ENCODE measurements around the gene ANTXR2.
A peak's percentile ranks its signal among the peaks of the same experiment; 100 is the strongest.
"Not testable (repeated sequence)": the region's sequence is repeated elsewhere in the genome, so short reads cannot be mapped to it uniquely, and the experiment has no call there.

The ANTXR2 gene

DNA sequence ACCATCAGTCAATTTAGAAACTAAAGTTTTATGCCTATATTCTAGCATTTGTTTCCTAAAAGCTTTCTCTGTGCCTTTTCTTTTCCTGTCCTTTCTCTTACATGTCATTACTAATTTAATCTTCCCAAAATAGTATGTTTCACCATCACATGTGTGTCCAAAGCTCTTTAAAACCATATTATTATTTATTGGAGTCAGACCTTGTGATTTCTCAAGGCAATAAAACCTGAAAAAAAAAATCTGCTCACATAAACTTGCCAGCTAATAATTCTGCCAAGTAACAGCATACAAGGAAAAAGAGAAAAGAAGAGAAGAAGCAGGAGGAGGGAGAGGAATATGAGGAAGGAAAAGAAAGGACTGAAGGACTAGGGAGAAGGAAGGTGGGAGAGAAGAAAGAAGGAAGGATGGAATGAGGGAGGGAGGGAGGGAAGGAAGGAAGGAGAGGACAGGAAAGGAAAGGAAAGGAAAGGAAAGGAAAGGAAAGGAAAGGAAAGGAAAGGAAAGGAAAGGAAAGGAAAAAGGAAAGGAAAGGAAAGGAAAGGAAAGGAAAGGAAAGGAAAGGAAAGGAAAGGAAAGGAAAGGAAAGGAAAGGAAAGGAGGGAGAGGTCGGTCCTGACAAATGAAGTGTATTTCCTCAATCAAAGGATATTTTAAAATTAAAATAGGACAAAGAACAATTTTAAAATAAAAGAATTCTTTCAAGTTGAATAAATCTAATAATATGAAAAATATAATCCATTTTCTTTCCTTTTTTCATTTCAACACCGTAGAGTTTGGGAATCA is 57.4 kb downstream of the ANTXR2 start:
- DNase-seq, result no peak

DNA sequence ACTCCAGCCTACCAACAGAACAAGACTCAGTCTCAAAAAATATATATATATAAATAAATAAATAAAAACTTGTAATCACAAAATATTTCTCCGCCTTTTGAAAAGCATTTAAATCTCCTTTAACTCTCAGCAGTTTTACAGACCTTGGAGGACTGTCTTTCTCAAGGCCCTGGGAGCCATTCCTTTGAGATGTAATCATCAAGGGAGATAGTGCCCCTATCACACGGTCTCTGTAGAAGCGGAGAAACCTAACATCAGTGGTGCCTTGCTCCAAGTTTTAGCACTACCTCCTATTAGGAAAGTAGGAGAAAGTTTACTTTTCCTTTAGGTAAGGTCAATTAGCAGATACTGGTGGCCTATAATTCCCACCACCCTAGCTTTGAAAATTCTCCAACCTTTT is 58.5 kb downstream of the ANTXR2 start:
- DNase-seq, result no peak

DNA sequence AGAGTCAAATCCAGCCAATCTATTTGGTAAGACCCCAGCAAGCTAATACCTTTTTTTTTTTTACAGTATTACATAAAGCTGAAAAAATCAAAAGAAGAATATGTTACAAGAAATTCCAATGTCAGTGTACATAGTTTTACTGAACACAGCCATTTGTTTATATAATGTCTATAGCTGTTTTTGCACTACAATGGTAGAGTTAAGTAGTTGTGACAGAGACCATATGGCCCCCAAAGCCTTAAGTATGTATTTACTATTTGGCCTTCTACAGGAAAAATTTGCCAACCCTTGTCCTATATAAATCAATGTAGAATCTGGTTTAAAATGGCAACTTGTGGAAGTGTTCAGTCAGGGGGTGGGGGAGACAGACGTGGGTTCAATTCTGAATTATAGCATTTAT is 60.7 kb downstream of the ANTXR2 start:
- DNase-seq, result no peak

DNA sequence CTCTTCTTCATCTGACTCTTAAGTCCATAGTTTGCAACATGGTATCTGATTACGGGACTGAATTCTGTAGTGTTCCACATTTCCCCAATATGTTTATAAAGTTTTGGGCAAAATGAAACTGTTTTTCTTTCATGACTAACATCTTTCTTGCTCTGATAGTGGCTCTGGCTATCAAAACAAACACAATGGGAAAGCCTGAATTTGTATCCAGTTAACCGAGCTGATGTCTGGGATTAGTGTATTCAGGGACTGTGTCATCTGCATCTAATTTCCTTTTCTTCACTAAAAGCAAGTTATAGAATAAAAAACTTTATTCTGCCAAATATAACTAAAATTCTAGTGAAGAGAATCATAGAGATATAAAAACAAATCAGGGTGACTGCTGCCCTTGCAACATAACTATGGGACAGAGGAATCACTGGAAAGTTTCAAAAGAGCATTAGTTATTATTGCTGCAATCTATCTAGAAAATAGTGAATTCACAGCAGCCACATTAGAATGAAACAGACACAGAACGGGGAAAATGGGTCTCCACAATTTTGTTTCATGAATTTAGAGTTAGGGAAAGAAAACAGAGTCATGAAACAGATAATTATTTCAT is 61.3 kb downstream of the ANTXR2 start:
- DNase-seq, result no peak

DNA sequence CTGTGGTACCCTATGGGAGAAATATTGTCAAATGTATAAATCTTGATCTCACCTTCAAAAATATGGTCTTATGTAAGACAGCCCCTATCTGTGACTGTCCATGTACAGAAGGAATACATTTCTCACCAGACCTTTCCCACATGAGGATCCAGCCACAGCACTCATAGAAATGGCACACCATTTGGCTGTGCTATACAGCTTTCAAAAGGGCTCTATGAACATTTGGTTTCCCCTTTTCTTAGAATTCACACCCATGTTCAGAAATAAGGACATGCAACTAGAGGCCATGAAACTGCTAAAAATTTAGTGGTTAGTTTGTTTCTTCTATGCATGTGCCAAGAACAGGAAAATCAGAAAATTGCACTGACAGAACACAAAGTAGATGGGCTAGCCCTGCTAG is 62.7 kb downstream of the ANTXR2 start:
- no peak for DNase-seq

DNA sequence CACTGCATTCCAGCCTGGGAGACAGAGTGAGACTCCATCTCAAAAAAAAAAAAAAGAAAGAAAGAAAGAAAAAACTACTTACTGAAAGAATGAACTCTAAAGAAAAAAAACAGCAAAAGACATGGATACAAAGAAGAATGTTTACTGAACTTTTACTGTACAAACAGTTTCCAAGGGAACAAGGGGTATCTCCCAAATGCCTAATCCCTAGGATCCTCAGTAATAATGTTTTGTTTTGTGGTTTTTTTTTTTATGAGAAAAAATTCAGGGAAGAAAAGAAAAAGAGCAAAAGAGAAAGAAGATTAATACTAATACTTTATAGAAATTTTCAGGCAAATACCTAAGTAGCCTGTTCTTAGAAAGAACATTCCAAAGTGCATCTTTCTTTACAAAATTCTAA is 63.2 kb downstream of the ANTXR2 start:
- no peak for DNase-seq

DNA sequence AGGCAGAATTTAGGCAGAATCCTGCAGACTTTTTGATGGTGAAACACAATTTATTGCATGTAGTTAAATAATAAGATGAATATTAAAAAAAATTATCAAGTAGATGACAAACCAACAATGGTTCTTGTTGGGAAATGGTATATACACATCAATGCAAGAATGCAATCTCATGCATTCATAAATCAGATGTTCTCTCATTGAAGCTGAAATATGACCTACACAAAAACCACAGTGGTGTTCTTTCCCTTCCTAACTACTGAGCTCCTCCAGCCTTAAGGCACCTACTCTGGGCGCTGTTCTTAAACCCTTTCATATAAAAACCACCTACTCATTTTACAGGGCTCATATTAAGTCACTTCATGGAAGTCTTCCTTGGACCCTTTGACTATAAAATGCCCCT is 64.1 kb downstream of the ANTXR2 start:
- no peak for DNase-seq

DNA sequence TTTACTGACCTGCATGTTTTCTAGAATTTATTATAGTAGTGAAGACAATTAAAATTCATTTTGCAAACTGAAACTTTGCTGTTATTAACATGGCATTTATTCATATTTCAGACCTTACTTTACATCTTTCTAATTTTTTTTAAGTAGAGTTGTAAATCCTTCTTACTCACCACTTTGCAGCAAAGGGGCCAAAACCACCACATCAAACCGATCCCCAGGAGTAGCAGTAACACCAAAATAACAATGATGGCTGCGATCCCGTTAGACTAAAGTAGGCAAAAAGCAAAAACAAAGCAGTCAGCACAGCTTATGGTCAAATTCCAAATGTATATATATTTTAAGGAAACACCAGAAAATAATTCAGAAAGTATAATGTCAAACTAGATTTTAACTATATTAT is 64.7 kb downstream of the ANTXR2 start:
- DNase-seq, result no peak

DNA sequence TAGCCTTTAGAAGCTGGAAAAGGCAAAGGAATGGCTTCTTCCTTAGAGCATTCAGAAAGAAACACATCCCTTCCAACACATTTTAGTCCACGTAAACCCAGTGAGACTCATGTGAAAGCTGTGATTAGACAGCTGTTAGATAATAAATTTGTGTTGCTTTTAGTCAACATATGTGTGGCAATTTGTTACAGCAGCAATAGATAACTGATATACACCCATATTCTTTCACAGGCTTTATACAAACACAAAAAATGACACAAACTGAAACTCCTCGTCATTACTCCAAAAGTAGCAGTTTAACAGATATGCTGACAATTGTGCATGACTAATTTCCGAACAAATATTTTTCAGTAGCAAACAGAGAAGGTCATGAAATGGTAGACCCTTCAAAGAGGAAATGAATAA is 65.3 kb downstream of the ANTXR2 start:
- no peak for DNase-seq

DNA sequence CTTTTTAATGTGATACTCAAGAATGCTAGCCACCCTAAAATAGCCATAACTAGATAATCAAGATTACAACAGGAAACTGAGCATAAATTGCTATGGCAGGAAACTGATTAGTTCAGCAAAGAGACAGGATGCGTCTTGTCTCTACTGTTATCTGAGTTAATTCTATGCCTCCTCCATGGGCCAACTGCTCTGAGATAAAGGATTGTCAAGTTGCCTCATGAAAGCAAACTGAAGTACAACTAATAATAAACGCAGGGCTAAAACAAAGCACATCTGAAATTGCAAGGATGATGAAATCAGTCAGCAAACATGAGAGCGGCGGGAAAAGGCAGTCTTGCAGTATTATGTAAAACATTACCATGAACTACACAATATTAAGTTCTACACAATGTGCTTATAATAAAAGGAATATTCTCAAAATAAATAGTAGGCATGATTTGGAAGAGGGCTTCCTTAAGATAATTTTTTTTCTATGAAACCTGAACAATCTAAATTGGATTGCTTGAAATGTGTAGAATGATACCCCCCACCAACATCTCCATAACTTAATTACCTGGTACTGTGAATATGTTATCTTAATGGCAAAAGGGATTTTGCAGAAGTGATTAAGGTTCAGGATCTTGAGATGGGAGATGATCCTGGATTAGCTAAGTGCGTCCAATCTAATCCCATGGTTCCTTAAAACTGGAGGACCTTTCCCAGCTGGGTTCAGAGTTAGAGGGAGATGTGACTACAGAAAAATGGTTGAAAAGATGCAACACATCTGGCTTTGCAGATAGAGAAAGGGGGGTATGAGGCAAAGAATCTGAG is 65.9 kb downstream of the ANTXR2 start:
- peak; percentile 26 to 28 for DNase-seq

DNA sequence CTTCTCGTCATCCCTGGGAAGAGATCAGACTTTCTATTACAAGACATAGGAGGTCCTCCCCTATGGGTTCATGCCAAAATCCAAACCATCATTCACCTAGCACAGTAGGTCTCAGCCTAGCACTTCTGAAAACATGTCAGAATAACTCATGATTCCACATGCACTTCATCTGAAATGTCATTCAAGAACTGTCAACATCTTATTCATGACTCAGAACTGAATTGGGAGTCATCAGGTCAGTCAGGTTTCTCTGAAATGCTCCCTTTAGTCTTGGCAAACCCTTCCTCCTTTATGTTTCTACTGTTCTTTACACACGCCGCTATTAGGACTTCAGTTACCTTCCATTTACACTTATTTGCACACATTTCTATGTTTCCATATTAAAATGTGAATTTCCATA is 67.2 kb downstream of the ANTXR2 start:
- DNase-seq, result no peak

DNA sequence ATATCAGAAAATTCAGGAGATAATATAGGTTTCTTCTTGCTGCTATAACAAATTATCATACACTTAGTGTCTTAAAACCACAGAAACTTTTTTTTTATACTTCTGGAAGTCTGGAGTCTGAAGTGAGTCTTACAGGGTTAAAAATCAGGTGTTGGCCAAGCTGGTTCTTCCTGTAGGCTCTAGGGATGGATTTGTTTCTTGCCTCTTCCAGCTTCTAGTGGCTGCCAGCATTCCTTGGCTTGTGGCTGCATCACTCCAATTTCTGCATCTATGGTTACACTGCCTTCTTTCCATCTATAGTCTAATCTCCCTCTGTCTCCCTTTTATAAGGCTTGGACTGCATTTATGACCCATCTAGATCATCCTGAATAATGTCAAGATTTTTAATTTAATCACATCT is 68.7 kb downstream of the ANTXR2 start:
- no peak for DNase-seq

DNA sequence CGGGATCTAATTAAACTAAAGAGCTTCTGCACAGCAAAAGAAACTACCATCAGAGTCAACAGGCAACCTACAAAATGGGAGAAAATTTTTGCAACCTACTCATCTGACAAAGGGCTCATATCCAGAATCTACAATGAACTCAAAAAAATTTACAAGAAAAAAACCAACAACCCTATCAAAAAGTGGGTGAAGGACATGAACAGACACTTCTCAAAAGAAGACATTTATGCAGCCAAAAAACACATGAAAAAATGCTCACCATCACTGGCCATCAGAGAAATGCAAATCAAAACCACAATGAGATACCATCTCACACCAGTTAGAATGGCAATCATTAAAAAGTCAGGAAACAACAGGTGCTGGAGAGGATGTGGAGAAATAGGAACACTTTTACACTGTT is 70.5 kb downstream of the ANTXR2 start:
- DNase-seq, result not testable (repeated sequence)

DNA sequence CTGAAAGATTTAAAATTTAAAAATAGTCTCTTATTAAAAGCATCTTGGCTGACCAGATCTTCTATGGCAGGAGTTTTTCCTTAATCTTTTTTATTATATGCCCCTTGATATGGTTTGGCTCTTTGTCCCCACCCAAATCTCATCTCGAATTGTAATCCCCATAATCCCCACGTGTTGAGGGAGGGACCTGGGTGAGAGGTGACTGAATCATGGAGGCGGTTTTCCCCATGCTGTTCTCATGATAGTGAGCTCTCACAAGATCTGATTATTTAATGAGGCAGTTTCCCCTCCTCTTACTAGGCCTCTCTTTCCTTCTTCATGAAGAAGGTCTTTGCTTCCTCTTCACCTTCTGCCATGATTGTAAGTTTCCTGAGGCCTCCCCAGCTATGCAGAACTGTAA is 74.0 kb downstream of the ANTXR2 start:
- DNase-seq, result not testable (repeated sequence)

DNA sequence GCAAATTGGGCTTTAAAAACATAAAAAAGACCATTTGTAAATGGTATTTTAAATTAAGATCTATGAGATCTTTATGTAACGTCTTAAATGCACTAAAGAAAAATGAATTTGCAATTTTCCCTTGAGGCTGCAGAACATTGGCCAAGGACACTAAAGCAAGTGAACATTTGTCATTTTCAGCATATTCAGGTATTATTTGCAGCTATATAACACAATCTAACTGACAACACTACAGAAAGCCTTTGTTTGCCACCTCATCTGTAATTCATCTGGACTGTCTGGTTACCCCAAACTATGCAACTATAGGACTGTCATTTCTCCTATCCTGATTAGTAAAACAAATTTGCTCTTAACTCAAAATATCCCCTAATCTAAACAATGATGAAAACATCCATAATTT is 74.8 kb downstream of the ANTXR2 start:
- no peak for DNase-seq

DNA sequence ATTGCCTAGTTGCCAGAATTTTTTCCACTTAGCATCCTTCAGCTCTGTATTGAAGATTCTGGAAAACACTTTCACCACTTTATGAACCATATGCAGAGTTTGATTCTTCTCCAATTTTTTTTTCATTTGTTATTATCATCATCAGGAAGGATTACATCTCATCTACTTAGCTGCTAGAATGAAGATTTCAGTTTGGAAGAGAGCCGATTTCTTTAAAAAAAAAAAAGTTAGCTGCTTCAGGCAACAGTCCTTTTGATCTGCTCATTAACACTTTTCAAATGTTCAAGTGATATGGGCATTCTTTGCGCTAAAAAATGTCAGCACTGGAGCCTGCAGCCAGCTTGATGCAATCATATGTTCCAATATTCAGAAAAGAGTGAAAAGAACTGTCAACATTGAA is 76.2 kb downstream of the ANTXR2 start:
- no peak for DNase-seq

DNA sequence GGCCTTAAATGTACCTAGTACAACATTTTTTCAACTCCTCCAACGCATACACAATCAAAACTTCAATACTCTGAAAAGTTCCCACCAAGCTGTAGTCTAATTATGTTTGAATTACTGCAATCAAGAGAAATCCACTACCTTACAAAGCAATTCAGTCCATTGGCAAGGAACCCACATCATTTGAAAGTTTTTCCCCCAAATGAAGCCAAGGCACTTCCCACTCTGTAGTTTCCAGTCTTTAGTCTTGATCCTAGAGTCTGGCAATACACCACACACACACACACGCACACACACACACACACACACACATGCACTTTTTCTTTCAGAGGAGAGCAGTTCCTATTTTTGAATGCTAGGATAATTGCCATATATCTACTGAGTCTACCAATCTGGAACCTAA is 79.6 kb downstream of the ANTXR2 start:
- no peak for DNase-seq

DNA sequence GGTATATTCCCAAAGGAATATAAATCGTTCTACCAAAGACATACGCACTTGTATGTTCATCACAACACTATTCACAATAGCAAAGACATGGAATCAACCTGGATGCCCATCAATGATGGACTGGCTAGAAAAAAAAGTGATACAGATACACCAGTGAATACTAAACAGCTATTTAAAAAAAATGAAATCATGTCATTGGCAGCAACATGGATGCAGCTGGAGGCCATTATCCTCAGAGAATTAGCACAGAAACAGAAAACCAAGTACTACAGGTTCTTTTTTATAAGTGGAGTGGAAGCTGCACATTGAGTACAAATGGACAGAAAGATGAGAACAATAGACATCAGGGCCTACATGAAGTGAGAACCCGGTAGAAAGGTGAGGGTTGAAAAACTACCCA is 81.4 kb downstream of the ANTXR2 start:
- DNase-seq, result no peak

DNA sequence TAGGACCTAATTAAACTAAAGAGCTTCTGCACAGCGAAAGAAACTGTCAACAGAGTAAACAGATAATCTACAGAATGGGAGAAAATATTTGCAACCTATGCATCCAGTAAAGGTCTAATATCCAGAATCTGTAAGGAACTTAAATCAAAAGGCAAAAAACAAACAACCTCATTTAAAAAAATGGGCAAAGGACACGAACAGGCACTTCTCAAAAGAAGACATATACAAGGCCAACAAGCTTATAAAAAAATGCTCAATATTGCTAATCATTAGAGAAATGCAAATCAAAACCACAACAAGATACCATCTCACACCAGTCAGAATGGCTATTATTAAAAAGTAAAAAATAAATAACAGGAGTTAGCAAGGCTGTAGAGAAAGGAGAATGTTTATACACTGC is 81.9 kb downstream of the ANTXR2 start:
- DNase-seq, result not testable (repeated sequence)

DNA sequence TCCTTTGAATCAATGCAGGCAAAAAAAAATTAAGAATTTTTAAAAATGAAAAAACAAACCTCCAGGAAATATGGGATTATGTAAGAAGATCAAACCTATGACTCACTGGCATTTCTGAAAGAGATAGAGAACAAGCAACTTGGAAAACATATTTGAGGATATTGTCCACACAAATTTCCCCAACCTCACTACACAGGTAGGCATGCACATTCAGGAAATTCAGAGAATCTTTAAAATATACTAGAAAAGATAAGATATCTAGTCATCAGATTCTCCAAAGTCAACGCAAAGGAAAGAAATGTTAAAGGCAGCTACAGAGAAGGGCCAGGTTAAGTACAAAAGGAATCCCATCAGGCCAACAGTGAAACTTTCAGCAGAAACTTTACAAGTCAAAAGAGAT is 85.6 kb downstream of the ANTXR2 start:
- no peak for DNase-seq

DNA sequence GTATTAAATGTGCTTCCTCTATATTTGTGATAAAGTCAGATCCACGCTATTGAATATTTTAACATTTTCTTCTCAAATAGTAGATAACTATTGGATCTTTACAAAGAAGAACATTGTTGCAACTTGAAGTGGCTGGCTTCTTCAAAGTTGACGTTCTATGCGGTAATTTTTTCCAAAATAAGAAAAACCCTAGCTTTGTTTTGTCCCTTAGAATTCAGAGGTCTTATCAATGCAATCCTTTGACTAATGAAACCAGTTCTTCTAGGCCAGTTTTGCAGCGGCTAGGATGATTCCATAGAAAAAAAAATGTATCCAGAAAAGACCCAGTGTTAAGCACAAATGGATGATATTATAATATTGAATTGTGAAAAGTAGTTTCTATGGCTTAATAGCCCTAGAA is 89.6 kb downstream of the ANTXR2 start:
- no peak for DNase-seq

DNA sequence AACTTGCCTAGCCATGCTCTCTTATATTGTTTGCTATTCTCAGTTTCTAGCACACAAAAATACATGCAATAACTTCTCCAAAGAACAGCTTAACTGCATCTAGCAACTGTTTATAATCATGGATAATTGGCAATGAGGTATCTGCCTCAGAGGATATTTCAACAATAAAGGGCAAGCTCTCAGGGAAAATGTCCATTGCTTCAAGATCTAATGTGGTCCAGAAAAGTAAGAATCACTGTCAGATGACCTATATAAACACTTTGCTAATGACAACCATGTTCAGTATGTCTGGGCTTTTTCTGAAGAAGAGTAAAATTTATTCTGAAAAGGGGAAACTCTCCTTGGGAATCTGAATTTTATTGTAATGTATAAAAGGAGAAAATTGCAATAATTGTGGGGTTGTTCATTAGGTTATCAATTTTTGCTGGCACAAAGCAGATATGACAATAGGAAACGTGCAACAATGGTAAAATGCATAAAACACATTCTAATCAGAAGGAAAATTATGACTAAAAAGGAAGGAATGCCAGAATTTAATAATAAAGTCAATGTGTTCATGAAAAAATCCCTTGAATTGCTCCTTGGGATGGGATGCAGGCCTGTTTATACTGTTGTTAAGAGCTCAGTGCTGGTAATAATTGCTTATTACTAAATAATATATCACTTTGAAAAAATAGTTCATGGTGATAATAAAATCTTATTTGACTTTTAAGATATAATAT is 90.3 kb downstream of the ANTXR2 start:
- no peak for DNase-seq

DNA sequence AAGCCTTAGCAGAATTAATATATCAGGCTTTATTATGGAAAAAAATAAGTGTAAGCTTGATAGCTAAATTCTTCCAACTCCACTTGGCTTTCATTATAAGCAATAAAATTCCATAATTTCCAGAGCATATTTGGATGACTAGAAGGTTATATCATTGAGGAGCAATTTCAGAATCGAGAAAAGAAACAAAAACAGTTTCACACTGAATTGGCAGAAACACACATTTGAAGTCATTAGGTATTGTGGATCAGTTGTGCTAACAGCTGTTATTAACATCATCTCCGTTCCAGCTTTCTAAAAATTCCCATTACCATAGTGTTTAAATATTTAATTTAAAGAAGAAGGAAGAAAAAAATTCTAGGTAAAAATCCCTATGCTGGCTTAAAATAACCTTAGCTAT is 92.6 kb downstream of the ANTXR2 start:
- no peak for DNase-seq
